ENCODE measurements around the gene MYBPC3. TPM values are rescaled to one million over a fixed set of nuclear protein-coding genes. Genes with fewer than 3 reads are reported as not detected.

MYBPC3 gene
- polyA plus RNA-seq, 3 donors = 0.03 to 7.8 TPM; not detected in 1

DNA sequence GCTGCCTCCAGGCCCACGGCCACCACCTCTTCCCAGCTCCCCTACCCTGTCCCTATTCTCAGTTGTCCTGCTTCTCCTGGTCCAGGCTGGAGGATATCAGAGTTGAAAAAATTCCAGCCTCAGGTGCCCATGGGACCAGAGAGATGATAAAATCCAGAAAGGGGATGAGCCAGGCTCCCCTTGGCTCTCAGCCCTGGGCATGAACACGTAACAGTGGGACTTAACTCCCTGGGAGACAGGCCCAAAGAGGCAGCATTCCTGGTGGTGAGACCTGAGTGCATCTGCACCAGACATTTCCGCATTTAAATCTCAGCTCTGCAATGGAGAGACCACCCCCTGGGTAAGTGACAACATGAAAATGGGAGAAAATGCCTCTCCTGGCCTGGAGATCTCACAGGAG, 45.5 kb upstream of the MYBPC3 start:
- Mint-ChIP-seq H3K27ac (peak overlapping the region in 3 of 7 donors; percentile 25 to 46 (median 30)), H3K9me3 (no peaks in the 10 kb centered on the region), H3K4me3 (no peak overlapping the region), H3K36me3 (peaks cover 1 to 12% of the 10 kb centered on the region in 2 donors), H3K27me3 (ENCODE audit: low read depth in 3 of 3) (peaks cover 0 to 2% (median 0%) of the 10 kb centered on the region in 3 donors), H3K4me1 (peaks cover 59% of the 10 kb centered on the region)
- Histone ChIP-seq H3K27me3 (ENCODE audit: control insufficient read depth in 2 of 2, insufficient read depth in 2 of 2, low read length in 2 of 2) (no peaks in the 10 kb centered on the region), H3K4me2 (replicated peaks; ENCODE audit: extremely low read depth, low read length, poor library complexity, severe bottlenecking) (no peak overlapping the region), H3K9me3 (replicated peaks in 1 of 2; ENCODE audit: control insufficient read depth in 1 of 2, insufficient read depth in 1 of 2, low read length in 2 of 2) (no peaks in the 10 kb centered on the region), H4K20me1 (ENCODE audit: insufficient read depth, low read length) (no peaks in the 10 kb centered on the region), H3K4me3 (replicated peaks in 1 of 3; ENCODE audit: low read depth in 2 of 3, low read length in 3 of 3) (no peak overlapping the region), H2AFZ (ENCODE audit: insufficient read depth, low read depth, low read length, poor library complexity, severe bottlenecking) (no peak overlapping the region), H3K4me1 (ENCODE audit: control insufficient read depth in 1 of 2, insufficient read depth in 2 of 2, low read length in 2 of 2) (peaks cover 62 to 72% of the 10 kb centered on the region in 2 donors), H3K27ac (ENCODE audit: low read depth in 1 of 2, low read length in 2 of 2) (no peak overlapping the region), H3K36me3 (replicated peaks in 1 of 2; ENCODE audit: control insufficient read depth in 1 of 2, insufficient read depth in 2 of 2, low read length in 2 of 2) (no peaks in the 10 kb centered on the region), H3K9ac (ENCODE audit: insufficient read depth, low read length, poor library complexity, severe bottlenecking) (no peak overlapping the region), H3K79me2 (ENCODE audit: insufficient read depth, low read length) (peaks cover 38% of the 10 kb centered on the region)
- no peak for DNase-seq
- WGBS (ENCODE audit: insufficient coverage) = 100% methylated on average over 1 of the region's 3 CpGs
- no peak for TF ChIP-seq CTCF (IDR thresholded peaks at IDR 0.05)
- intact Hi-C loops (cut with micrococcal nuclease) = no loop called here

- Histone ChIP-seq H2AFZ (ENCODE audit: insufficient read depth, low read depth, low read length, poor library complexity, severe bottlenecking) (no peak overlapping the region), H3K36me3 (replicated peaks in 1 of 2; ENCODE audit: control insufficient read depth in 1 of 2, insufficient read depth in 2 of 2, low read length in 2 of 2) (no peaks in the 10 kb centered on the region), H3K4me1 (ENCODE audit: control insufficient read depth in 1 of 2, insufficient read depth in 2 of 2, low read length in 2 of 2) (peaks cover 73 to 80% of the 10 kb centered on the region in 2 donors), H4K20me1 (ENCODE audit: insufficient read depth, low read length) (no peaks in the 10 kb centered on the region), H3K9me3 (replicated peaks in 1 of 2; ENCODE audit: control insufficient read depth in 1 of 2, insufficient read depth in 1 of 2, low read length in 2 of 2) (no peaks in the 10 kb centered on the region), H3K9ac (ENCODE audit: insufficient read depth, low read length, poor library complexity, severe bottlenecking) (peak overlapping the region; percentile 99), H3K27me3 (ENCODE audit: control insufficient read depth in 2 of 2, insufficient read depth in 2 of 2, low read length in 2 of 2) (no peaks in the 10 kb centered on the region), H3K27ac (ENCODE audit: low read depth in 1 of 2, low read length in 2 of 2) (peak overlapping the region; percentile 98 to 100), H3K4me2 (replicated peaks; ENCODE audit: extremely low read depth, low read length, poor library complexity, severe bottlenecking) (peak overlapping the region; percentile 79), H3K4me3 (replicated peaks in 1 of 3; ENCODE audit: low read depth in 2 of 3, low read length in 3 of 3) (peak overlapping the region in 1 of 3 experiments; percentile 65), H3K79me2 (ENCODE audit: insufficient read depth, low read length) (peaks cover 55% of the 10 kb centered on the region)
- no peak for TF ChIP-seq CTCF (IDR thresholded peaks at IDR 0.05)
- peak overlapping the region; percentile 99 to 100 (median 100) for H3K27ac Mint-ChIP-seq
- peak overlapping the region; percentile 80 to 94 for H3K4me3 Mint-ChIP-seq
- no peaks in the 10 kb centered on the region for H3K27me3 Mint-ChIP-seq (ENCODE audit: low read depth in 3 of 3)
- peaks cover 66% of the 10 kb centered on the region for H3K4me1 Mint-ChIP-seq
- no CpG with 5 or more reads among the region's 3 CpGs for WGBS (ENCODE audit: insufficient coverage)
- peaks cover 0 to 2% (median 0%) of the 10 kb centered on the region in 7 donors for H3K9me3 Mint-ChIP-seq
- peaks cover 6 to 28% of the 10 kb centered on the region in 2 donors for H3K36me3 Mint-ChIP-seq
- DNase-seq = no peak
- intact Hi-C loops (cut with micrococcal nuclease) = no loop called here
These were observed 43.5 kb upstream of the MYBPC3 start for GRCh38 chr11:47396049-47396320.

Measured in CD14-positive monocyte (primary cell).